ENCODE results near the gene SNPH. TPM values are rescaled to one million over a fixed set of nuclear protein-coding genes. Genes with fewer than 3 reads are reported as not detected.
"Not testable (repeated sequence)": the region's sequence is repeated elsewhere in the genome, so short reads cannot be mapped to it uniquely, and the experiment has no call there.

SNPH gene
- total RNA-seq (1 to 10 TPM; 1.6 to 3.3 TPM), polyA plus RNA-seq (1 to 10 TPM; 1.2 to 2.6 TPM)
- long read RNA-seq, donor 1, full-length matches to known transcripts: 1 of 1 reads
- long read RNA-seq, donor 1, partial matches to known transcripts: 0 of 1 reads
- long read RNA-seq, donor 1, other reads (novel, unspliced or antisense): 0 of 1 reads
- long read RNA-seq, donor 2: 0 reads
- long read RNA-seq, donor 3: 0 reads
- long read RNA-seq, donor 4: 0 reads
- long read RNA-seq, donor 5, full-length matches to known transcripts: 1 of 1 reads
- long read RNA-seq, donor 5, partial matches to known transcripts: 0 of 1 reads
- long read RNA-seq, donor 5, other reads (novel, unspliced or antisense): 0 of 1 reads

GRCh38 chr20:1266167-1266973 is at the start of gene SNPH:
Gene SNPH, plus strand, starts transcription at chr20:1266294. Its CDS starts 29,946 bp downstream, at chr20:1296240.
- H3K27me3 ChIP-seq (ENCODE audit: control insufficient read depth in 3 of 3, insufficient read depth in 3 of 3, low read length in 2 of 3): peaks cover 0 to 2% (median 0%) of the 10 kb centered on the region in 3 donors
- DNase-seq: peak; percentile 56 to 78 (median 67)
- peak; percentile 79 for ATAC-seq (ENCODE audit: insufficient read depth, low FRiP score)
- H3K36me3 ChIP-seq (ENCODE audit: control insufficient read depth in 4 of 4, insufficient read depth in 4 of 4, low read length in 4 of 4): peaks cover 0 to 1% (median 0%) of the 10 kb centered on the region in 4 donors
- peaks cover 0 to 2% (median 0%) of the 10 kb centered on the region in 4 donors for H3K9me3 ChIP-seq (ENCODE audit: control insufficient read depth in 4 of 4, insufficient read depth in 3 of 4, low read length in 3 of 4)
- 1% methylated on average over 56 to 61 of the region's 61 CpGs for WGBS, 2 donors
- TF ChIP-seq CTCF (IDR thresholded peaks at IDR 0.05; ENCODE audit: control extremely low read depth, extremely low read depth): no peak
- H3K27ac ChIP-seq (ENCODE audit: low read depth in 1 of 2, low read length in 1 of 2): peak within 1 kb of the TSS in 1 of 2 donors; percentile 84
- peaks cover 0 to 16% (median 0%) of the 10 kb centered on the region in 5 donors for H3K4me1 ChIP-seq (ENCODE audit: control insufficient read depth in 5 of 5, insufficient read depth in 5 of 5, low read length in 5 of 5)
- H3K9ac ChIP-seq (ENCODE audit: insufficient read depth in 1 of 2, low read length in 2 of 2): peak within 1 kb of the TSS in 1 of 2 donors; percentile 76
- peak within 1 kb of the TSS; percentile 62 for H3K4me3 ChIP-seq

GRCh38 chr20:1216527-1217427 is 49.3 kb upstream of the SNPH start:
- not testable (repeated sequence) for H3K9me3 ChIP-seq (ENCODE audit: control insufficient read depth in 4 of 4, insufficient read depth in 3 of 4, low read length in 3 of 4); H3K9ac ChIP-seq (ENCODE audit: insufficient read depth in 1 of 2, low read length in 2 of 2); H3K27ac ChIP-seq (ENCODE audit: low read depth in 1 of 2, low read length in 1 of 2); H3K36me3 ChIP-seq (ENCODE audit: control insufficient read depth in 4 of 4, insufficient read depth in 4 of 4, low read length in 4 of 4); ATAC-seq (ENCODE audit: insufficient read depth, low FRiP score); H3K4me1 ChIP-seq (ENCODE audit: control insufficient read depth in 5 of 5, insufficient read depth in 5 of 5, low read length in 5 of 5); DNase-seq; H3K4me3 ChIP-seq; H3K27me3 ChIP-seq (ENCODE audit: control insufficient read depth in 3 of 3, insufficient read depth in 3 of 3, low read length in 2 of 3)
- WGBS, 2 donors: 76 to 86% methylated on average over 19 of the region's 19 CpGs

GRCh38 chr20:1222750-1223149 is 43.3 kb upstream of the SNPH start:
- not testable (repeated sequence) for H3K4me3 ChIP-seq; ATAC-seq (ENCODE audit: insufficient read depth, low FRiP score); H3K9me3 ChIP-seq (ENCODE audit: control insufficient read depth in 4 of 4, insufficient read depth in 3 of 4, low read length in 3 of 4); H3K27ac ChIP-seq (ENCODE audit: low read depth in 1 of 2, low read length in 1 of 2); H3K4me1 ChIP-seq (ENCODE audit: control insufficient read depth in 5 of 5, insufficient read depth in 5 of 5, low read length in 5 of 5); H3K9ac ChIP-seq (ENCODE audit: insufficient read depth in 1 of 2, low read length in 2 of 2); H3K36me3 ChIP-seq (ENCODE audit: control insufficient read depth in 4 of 4, insufficient read depth in 4 of 4, low read length in 4 of 4); DNase-seq
- 82 to 89% methylated on average over 4 of the region's 4 CpGs for WGBS, 2 donors
- H3K27me3 ChIP-seq (ENCODE audit: control insufficient read depth in 3 of 3, insufficient read depth in 3 of 3, low read length in 2 of 3): peaks cover 0 to 11% (median 8%) of the 10 kb centered on the region in 3 donors

GRCh38 chr20:1224205-1224890 is 41.7 kb upstream of the SNPH start:
- DNase-seq: no peak

More at GRCh38 chr20:1224205-1224890, 41.7 kb upstream of the SNPH start:
- Histone ChIP-seq H3K36me3 (ENCODE audit: control insufficient read depth in 4 of 4, insufficient read depth in 4 of 4, low read length in 4 of 4) (no peaks in the 10 kb centered on the region), H3K9ac (ENCODE audit: insufficient read depth in 1 of 2, low read length in 2 of 2) (no peak overlapping the region), H3K4me3 (no peak overlapping the region), H3K4me1 (ENCODE audit: control insufficient read depth in 5 of 5, insufficient read depth in 5 of 5, low read length in 5 of 5) (peaks cover 0 to 6% (median 0%) of the 10 kb centered on the region in 5 donors), H3K9me3 (ENCODE audit: control insufficient read depth in 4 of 4, insufficient read depth in 3 of 4, low read length in 3 of 4) (no peaks in the 10 kb centered on the region), H3K27ac (ENCODE audit: low read depth in 1 of 2, low read length in 1 of 2) (no peak overlapping the region), H3K27me3 (ENCODE audit: control insufficient read depth in 3 of 3, insufficient read depth in 3 of 3, low read length in 2 of 3) (peaks cover 0 to 24% (median 18%) of the 10 kb centered on the region in 3 donors)
- ATAC-seq (ENCODE audit: insufficient read depth, low FRiP score): no peak
- 78 to 89% methylated on average over 20 of the region's 20 CpGs for WGBS, 2 donors
- no peak for TF ChIP-seq CTCF (IDR thresholded peaks at IDR 0.05; ENCODE audit: control extremely low read depth, extremely low read depth)
